HAP-1 (cell line): ENCODE data around the gene MAS1L.

Experiments
- DNase-seq, 2 experiments: peaks; one replicate each; pipeline ENCODE4 v3.0.0-alpha.2; 2016 to 2020; ENCODE audit warnings: low spot score in 2 of 2
- H3K27me3 ChIP-seq: fragments of 250-450 bp; sonication (Bioruptor Pico); 2 replicates; pipeline ENCODE4 v1.5.1; 2020; ENCODE audit warnings: low read depth, mild to moderate bottlenecking, moderate library complexity
- H3K36me3 ChIP-seq: fragments of 250-450 bp; sonication (Bioruptor Pico); replicated peaks from 2 replicates; pipeline ENCODE4 v1.5.1; 2020; ENCODE audit warnings: mild to moderate bottlenecking
- H3K4me1 ChIP-seq: fragments of 250-450 bp; sonication (Bioruptor Pico); 2 replicates; pipeline ENCODE4 v1.5.1; 2020; ENCODE audit warnings: mild to moderate bottlenecking
- H3K4me3 ChIP-seq: fragments of 250-450 bp; sonication (Bioruptor Pico); 2 replicates; pipeline ENCODE4 v1.5.1; 2020; ENCODE audit warnings: mild to moderate bottlenecking, moderate library complexity
- H3K9me3 ChIP-seq: fragments of 250-450 bp; sonication (Bioruptor Pico); 2 replicates; pipeline ENCODE4 v1.5.1; 2020; ENCODE audit warnings: mild to moderate bottlenecking, moderate library complexity
- in situ Hi-C: fragments of 300-500 bp; cut with MboI; formaldehyde crosslinking; loops from 3 replicates; pipeline ENCODE4 v1.14.3; 2020; ENCODE audit warnings: low sequenced_read_pairs, inconsistent platforms, mixed read lengths

Gene MAS1L

DNA sequence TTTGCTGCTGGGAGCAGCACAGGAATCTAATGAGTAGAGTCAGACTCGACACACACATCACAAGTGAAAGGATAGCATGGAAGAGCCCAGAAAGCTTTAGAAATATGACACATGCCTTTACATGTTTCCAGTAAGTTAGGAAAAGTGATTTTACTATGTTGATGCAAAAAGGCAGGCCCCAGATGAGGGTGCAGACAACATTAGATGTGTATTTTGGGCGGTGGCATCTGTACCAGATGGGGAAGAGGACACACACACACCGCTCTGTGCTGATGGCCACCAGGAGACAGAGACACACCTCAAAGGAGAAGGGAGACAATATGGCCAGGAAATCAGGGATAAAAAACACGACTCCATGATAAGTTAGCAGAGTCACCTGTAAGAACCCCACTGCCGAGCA lies 625 bp downstream of the MAS1L start:
- H3K27me3 ChIP-seq: no peaks in the 10 kb centered on the region
- no peak for DNase-seq
- in situ Hi-C loops: no loop called here
- no peaks in the 10 kb centered on the region for H3K9me3 ChIP-seq
- H3K4me1 ChIP-seq: no peaks in the 10 kb centered on the region
- no peaks in the 10 kb centered on the region for H3K36me3 ChIP-seq
- no peak overlapping the region for H3K4me3 ChIP-seq

DNA sequence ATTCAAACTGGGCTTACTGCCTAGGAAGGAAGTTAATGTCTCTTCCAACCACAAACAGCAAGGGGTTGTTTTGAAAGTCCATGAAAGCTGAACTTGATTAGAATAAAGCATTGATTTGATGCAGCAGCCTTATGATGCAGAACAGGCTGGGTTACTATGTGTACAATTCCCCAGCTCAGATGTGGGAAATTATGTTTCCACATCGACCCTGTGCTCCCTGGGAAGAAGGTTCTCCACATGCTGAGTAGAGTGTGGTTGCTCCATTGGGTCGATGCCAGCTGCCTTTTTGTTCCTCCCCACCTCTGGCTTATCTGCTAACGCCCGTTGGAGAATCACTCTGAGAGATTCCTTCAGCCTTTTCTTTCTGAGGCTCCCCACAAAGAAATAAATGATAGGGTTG lies 1.2 kb downstream of the MAS1L start:
- H3K36me3 ChIP-seq: no peaks in the 10 kb centered on the region
- no peak for DNase-seq
- in situ Hi-C loops: no loop called here
- H3K4me3 ChIP-seq: no peak overlapping the region
- no peaks in the 10 kb centered on the region for H3K27me3 ChIP-seq
- H3K9me3 ChIP-seq: no peaks in the 10 kb centered on the region
- H3K4me1 ChIP-seq: no peaks in the 10 kb centered on the region

DNA sequence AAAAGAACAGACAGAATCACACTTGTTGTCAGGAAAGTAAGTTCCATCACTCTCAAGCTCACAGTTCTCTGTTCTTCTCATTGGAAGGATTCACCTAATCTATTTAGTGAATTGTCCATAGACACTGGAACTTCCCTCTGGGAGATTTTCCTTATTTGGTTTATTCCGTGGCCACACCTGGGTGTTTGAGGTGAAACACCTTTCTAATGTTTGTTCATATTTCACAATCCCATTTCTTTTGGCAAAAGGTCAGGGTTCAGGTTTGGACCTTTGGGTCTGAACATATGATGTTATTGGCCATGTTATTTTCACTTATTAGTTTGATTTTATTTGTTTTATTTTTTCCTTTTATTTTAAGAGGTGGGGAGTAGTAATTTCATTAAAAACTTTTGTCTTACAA lies 4.0 kb downstream of the MAS1L start:
- DNase-seq: no peak
- Histone ChIP-seq H3K9me3 (no peaks in the 10 kb centered on the region; the same call in 1 of the 2 replicates), H3K36me3 (no peaks in the 10 kb centered on the region), H3K27me3 (no peaks in the 10 kb centered on the region), H3K4me1 (no peaks in the 10 kb centered on the region), H3K4me3 (no peak overlapping the region)
- in situ Hi-C loops: no loop called here

DNA sequence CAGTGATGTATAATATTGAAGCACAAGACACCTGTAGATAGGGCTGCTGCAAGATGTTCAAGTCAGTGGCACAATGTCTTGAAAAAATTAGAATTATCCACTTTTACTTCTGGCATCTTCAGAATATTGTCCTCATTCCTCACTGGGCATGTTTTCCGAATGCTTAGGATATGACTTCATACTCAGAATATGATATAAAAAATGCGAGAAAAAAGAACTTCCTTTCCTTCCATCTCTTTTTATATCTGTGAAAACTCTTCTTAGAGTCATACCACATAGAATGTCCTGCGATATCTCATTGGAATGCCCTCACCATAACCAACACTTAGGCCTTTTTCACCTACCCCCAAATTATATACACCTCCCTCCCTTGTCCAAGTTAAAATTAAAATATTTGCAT lies 4.6 kb downstream of the MAS1L start:
- Histone ChIP-seq H3K36me3 (no peaks in the 10 kb centered on the region), H3K4me1 (no peaks in the 10 kb centered on the region), H3K4me3 (no peak overlapping the region), H3K27me3 (no peaks in the 10 kb centered on the region), H3K9me3 (no peaks in the 10 kb centered on the region; the same call in 1 of the 2 replicates)
- in situ Hi-C loops: no loop called here
- DNase-seq: no peak

DNA sequence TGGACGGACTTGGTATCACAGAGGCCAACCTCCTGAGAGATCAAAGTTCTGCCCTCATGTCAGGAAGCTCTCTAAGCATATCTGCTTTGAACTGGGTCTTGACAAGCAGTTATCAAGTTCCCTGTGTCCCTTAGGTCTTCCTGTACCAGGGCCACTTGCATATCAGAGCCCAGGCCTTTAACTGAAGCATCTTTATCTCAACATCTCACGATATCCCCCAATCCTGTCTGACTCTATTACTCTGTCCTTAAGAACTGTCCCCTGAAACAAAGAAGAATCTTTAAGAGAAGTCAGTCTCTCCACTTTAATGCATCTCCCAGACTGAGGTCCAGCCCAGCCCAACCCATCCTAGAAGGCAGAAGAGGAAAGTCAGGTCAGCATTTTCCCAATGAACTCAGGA lies 8.2 kb downstream of the MAS1L start:
- Histone ChIP-seq H3K9me3 (no peaks in the 10 kb centered on the region; the same call in 1 of the 2 replicates), H3K36me3 (no peaks in the 10 kb centered on the region), H3K4me3 (no peak overlapping the region), H3K27me3 (no peaks in the 10 kb centered on the region), H3K4me1 (no peaks in the 10 kb centered on the region)
- in situ Hi-C loops: no loop called here
- DNase-seq: no peak

DNA sequence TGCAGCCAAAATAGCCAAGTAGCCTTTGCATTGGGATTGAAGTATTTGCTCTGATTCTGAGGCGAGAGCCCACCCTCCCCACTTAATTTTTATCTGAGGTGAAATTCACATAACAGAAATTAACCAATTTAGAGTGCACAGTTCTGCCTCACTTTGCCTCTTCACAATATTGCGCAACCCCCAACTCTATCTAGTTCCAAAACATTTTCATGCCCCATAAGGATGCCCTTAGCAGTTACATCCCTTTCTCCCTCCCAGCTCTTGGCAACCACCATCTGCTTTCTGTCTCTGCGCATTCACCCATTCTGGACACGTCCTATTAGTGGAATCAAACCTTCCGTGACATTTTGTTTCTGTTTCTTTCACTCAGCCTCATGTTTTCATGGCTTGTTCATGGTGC lies 9.0 kb downstream of the MAS1L start:
- in situ Hi-C loops: no loop called here
- no peak overlapping the region for H3K4me3 ChIP-seq
- H3K27me3 ChIP-seq: no peaks in the 10 kb centered on the region
- no peaks in the 10 kb centered on the region for H3K4me1 ChIP-seq
- H3K36me3 ChIP-seq: no peaks in the 10 kb centered on the region
- H3K9me3 ChIP-seq: no peaks in the 10 kb centered on the region; the same call in 1 of the 2 replicates
- DNase-seq: no peak

DNA sequence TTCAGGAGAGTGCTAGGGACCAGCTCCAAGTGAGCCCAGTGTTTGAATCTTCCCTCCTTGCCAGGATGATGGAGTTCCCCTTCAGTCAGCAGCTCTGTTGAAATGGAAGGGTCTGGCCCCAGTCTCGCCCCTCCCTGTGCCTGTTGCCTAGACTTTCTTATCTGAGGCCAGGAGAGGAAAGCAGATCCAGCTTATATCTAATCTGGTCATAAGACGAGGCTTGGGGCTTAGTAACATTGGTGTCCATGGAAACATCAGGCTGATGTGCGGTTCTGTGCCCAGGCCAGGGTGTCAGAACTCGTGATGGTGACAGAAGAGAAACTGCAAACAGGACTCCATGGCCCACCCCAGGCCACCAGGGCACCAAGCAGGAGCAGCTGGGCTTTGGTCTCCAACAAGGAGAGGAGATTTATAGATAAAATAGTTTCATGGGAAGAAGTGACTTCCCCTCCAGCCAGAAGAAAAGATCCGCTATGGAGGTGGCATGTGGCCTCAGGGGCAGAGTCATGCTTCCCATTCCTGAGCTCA lies 9.8 kb downstream of the MAS1L start:
- in situ Hi-C loops: no loop called here
- DNase-seq: no peak
- no peaks in the 10 kb centered on the region for H3K4me1 ChIP-seq
- H3K27me3 ChIP-seq: no peaks in the 10 kb centered on the region
- H3K4me3 ChIP-seq: no peak overlapping the region
- no peaks in the 10 kb centered on the region; the same call in 1 of the 2 replicates for H3K9me3 ChIP-seq
- H3K36me3 ChIP-seq: no peaks in the 10 kb centered on the region

DNA sequence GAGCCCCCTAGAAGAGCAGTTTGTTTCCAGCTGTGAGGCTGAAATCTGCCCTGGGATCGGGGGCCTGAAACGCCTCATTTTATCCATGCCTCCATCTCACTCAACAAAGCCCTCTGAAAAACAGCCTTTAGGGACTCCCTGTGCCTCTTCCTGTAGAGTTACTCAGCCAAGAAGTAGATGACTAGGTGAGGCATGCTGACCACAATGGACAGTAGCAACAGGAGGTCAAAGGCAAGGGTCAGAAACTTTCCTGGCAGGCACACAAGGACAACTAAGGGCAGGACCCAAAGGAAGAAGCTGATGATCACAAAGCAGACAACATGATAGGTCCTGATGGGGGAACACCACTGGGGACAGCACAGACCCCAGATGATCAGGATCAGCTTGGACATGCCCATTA lies 12.8 kb downstream of the MAS1L start:
- in situ Hi-C loops: no loop called here
- Histone ChIP-seq H3K9me3 (no peaks in the 10 kb centered on the region; the same call in 1 of the 2 replicates), H3K36me3 (no peaks in the 10 kb centered on the region), H3K4me3 (no peak overlapping the region), H3K4me1 (no peaks in the 10 kb centered on the region), H3K27me3 (no peaks in the 10 kb centered on the region)
- DNase-seq: no peak

DNA sequence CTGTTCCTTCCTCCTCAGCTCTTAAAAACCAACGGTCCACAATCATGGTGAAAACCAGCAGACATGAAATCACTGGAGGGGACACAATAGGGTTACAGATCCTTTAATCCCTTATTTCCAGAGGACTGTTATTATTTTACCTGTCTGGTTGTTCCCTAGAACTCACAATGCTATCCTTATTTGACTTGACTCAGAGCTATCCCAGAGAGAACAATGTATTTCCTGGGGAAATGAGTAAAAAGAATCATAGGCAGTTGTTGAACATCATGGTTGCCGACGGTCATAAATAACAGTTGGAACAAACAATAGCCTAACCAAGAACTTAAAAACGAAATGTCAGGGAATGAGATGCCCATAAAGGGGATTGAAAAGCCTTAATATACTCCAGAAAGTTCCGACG lies 21.5 kb downstream of the MAS1L start:
- Histone ChIP-seq H3K36me3 (no peaks in the 10 kb centered on the region), H3K4me1 (no peaks in the 10 kb centered on the region), H3K9me3 (no peaks in the 10 kb centered on the region), H3K4me3 (no peak overlapping the region), H3K27me3 (no peaks in the 10 kb centered on the region)
- no peak for DNase-seq
- in situ Hi-C loops: no loop called here

DNA sequence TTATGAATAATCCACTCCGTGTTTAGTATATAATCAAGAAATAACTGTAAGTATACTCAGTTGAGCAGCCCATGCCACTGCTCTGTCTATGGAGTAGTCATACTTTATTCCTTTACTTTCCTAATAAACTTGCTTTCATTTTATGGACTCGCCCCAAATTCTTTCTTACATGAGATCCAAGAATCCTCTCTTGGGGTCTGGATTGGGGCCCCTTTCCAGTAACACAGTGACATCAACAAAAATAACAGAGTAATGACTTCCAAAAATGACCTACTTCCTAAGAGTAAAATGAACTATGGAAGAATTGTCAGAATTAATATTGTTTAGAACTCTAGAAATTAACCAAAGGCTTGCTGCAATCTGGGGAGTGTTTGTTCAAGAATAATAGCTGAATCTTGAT lies 22.0 kb downstream of the MAS1L start:
- no peaks in the 10 kb centered on the region for H3K9me3 ChIP-seq
- H3K36me3 ChIP-seq: no peaks in the 10 kb centered on the region
- in situ Hi-C loops: no loop called here
- H3K4me1 ChIP-seq: no peaks in the 10 kb centered on the region
- no peak for DNase-seq
- no peaks in the 10 kb centered on the region for H3K27me3 ChIP-seq
- H3K4me3 ChIP-seq: no peak overlapping the region

DNA sequence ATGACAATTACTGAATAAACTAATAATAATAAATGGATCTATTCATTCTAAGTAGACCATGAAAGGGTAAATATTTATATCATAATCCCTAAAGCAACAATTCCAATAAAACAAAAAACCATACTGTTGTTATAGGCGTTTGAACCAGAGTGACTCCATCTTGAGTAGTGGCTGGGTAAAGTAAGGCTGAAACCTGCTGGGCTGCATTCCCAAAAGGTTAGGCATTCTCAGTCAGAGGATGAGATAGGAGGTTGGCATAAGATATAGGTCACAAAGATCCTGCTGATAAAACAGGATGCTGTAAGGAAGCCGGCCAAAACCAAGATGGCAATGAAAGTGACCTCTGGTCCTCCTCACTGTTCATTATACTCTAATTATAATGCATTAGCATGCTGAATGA lies 22.5 kb downstream of the MAS1L start:
- H3K27me3 ChIP-seq: no peaks in the 10 kb centered on the region
- DNase-seq: no peak

DNA sequence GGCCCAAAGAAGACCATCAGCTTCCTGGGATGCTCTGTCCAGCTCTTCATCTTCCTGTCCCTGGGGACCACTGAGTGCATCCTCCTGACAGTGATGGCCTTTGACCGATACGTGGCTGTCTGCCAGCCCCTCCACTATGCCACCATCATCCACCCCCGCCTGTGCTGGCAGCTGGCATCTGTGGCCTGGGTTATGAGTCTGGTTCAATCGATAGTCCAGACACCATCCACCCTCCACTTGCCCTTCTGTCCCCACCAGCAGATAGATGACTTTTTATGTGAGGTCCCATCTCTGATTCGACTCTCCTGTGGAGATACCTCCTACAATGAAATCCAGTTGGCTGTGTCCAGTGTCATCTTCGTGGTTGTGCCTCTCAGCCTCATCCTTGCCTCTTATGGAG lies 25.7 kb downstream of the MAS1L start:
- Histone ChIP-seq H3K4me3 (no peak overlapping the region), H3K9me3 (no peaks in the 10 kb centered on the region), H3K36me3 (no peaks in the 10 kb centered on the region), H3K27me3 (no peaks in the 10 kb centered on the region), H3K4me1 (no peaks in the 10 kb centered on the region)
- in situ Hi-C loops: no loop called here
- DNase-seq: no peak

More for the DNA sequence above, 22.5 kb downstream of the MAS1L start:
- Histone ChIP-seq H3K36me3 (no peaks in the 10 kb centered on the region), H3K9me3 (no peaks in the 10 kb centered on the region), H3K4me1 (no peaks in the 10 kb centered on the region), H3K4me3 (no peak overlapping the region)
- in situ Hi-C loops: no loop called here

DNA sequence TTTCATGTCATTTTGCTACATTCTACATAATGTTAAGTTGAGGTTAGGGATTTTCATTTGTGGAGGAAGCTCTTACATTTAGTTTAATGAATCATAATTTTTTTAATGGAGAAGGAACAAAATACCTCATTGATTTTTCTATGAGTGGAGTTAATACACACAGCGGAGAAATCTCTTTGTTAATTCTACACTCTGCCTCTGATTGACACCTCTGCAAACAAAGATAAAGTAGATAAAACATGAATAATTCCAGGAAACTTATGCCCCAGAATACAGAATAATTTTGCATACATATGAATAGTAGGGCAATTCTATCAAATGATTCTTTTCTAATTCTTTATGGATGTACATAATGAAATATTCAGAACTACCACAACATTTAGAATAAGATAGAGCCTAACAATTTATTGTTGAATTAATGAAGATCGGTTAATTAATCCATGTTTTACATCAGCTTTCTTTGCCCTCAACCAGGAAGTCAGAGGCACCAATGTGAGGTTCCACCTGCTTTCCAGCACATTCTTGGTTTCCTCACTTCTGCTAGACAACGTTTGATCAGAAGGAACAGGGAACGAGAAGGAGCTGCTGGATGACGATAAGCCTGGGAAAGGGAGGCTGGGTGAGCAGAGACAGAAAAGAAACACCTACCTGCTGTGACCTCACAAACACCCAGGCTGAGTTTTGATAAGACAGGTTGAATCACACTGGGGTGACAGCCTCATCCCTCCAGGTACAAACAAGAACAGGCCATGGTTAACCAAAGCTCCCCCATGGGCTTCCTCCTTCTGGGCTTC lies 26.5 kb downstream of the MAS1L start:
- Histone ChIP-seq H3K36me3 (no peaks in the 10 kb centered on the region), H3K27me3 (no peaks in the 10 kb centered on the region), H3K4me3 (no peak overlapping the region), H3K9me3 (no peaks in the 10 kb centered on the region), H3K4me1 (no peaks in the 10 kb centered on the region)
- in situ Hi-C loops: no loop called here
- no peak for DNase-seq

DNA sequence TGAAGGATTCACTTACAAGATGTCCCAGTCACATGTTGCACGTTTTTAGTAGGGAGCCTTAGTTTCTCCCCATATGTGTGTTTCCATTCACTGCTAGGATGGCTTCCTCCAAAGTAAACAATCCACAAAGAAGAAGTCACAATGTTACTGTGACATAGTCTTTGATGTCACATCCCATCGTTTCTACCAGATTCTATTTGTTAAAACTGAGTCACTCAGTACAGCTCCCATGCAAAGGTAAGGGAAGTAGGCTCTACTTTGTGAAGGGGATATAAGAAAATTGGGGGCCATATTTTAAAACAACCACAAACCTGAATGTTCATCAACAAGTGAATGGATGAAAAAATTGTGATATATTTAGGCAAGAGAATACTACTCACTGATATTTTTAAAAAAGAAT lies 30.8 kb downstream of the MAS1L start, which contains the start of the genes OR11A1 and OR2H1:
OR11A1 (minus strand) TSS at position 101 of the 400 bp plus-strand sequence. CDS start 29,430 bp downstream, outside the sequence.
OR2H1 (plus strand) TSS at position 185 of the 400 bp plus-strand sequence. CDS start 4,615 bp downstream, outside the sequence.
- Histone ChIP-seq H3K36me3 (no peaks in the 10 kb centered on the region), H3K4me3 (no peak within 1 kb of the TSS), H3K27me3 (no peaks in the 10 kb centered on the region), H3K4me1 (no peaks in the 10 kb centered on the region), H3K9me3 (no peaks in the 10 kb centered on the region)
- DNase-seq: no peak
- in situ Hi-C loops: no loop called here
